Superior temporal gyrus (tissue), 1 donor: ENCODE data around the gene FAM120AOS.

ENCODE experiments used
- DNase-seq: peaks from one replicate; pipeline ENCODE4 v3.0.0-alpha.2; 2016; ENCODE audit errors: extremely low spot score

Gene FAM120AOS

GRCh38 chr9:93453047-93453914 is at the start of gene FAM120AOS:
FAM120AOS (minus strand) TSS chr9:93453581; CDS start chr9:93452709, 872 bp downstream.
- peak; percentile 98 for DNase-seq

DNA sequence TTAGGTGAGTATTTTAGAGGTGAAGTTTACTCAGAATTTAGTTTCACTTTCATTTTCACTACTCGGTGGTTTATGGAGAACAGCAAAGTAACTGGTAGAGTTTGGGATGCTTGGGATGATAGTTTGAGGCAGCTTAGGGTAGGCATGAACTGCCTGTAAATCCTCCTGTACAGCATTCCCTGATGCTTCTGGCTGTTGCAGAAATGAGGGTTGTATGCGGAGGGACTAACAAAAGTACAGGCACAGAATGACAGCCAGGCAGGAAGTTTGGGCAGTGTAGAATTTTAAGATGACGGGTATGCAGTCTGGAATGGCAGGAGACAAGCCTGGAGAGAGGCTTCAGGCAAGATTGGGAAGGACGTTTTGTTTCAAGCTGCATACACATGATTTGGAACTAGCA is 48.0 kb upstream of the FAM120AOS start:
- DNase-seq, result no peak

- DNase-seq, result no peak
Observed at GRCh38 chr9:93500571-93501298, 47.4 kb upstream of the FAM120AOS start.

GRCh38 chr9:93496285-93496684 is 42.9 kb upstream of the FAM120AOS start:
- DNase-seq, result no peak

- no peak for DNase-seq
Observed at GRCh38 chr9:93493949-93494348, 40.6 kb upstream of the FAM120AOS start.

DNA sequence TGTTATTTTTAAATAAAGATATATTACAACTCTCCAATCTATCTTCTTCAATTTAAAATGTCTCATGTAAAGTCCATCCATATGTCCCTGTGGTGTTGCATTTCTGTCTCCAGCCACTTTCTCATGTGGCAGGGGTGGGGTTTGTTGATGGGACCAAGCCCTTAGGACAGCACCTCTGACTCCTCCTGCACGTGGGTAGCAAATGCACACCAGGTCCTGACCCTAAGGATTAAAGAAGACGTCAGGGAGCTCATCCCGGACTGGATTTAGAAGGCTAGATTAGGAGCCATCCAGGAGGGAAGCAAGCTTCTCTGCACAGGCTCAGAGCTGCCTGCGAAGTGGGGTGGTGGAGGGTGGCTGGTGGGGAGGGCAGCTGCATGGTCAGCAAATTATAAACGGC is 38.9 kb upstream of the FAM120AOS start:
- DNase-seq, result no peak

DNA sequence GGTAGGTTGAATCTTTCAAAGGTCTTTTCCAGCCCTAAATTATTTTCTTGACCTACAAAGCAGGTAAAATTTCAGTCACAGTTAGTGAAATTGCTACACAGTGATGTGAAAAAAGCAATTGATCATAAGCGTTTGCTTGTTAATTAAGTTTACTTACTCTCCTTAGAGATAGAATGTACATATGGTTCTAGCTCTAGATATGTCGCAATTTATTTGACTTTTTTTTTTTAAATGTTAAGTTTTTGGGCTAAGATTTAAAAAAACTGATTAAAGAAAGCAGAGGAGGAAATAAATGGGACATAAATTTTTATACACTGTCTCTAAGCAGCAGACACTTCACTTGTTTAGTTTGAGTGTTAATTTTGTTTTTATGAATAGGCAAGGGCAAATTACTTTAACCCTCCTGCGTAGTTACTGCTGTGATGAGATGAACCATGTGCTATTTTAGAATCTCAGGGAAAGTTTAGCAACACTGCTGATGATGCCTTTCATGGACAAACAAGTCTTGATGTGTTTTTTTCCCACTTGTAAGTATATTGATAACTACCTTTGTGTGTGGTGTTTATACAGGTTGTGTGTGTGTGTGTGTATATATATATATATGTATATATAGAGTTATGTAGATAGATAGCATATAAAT is 38.3 kb upstream of the FAM120AOS start:
- DNase-seq, result no peak

GRCh38 chr9:93488244-93488643 is 34.9 kb upstream of the FAM120AOS start:
- peak; percentile 46 for DNase-seq

DNA sequence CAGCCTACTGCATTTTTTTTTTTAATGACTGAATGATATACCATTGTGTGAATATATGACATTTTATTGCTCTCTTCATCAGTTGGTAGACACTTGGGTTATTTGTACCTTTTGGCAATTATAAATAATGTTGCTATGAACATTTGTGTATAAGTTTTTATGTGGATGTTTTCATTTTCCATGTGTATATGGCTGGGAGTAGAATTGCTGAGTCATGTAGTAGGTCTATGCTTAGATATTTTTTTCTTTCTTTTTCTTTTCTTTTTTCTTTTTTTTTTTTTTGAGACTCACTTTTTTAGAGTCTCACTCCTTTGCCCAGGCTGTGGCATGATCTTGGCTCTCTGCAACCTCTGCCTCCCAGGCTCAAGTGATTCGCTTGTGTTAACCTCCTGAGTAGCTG is 32.9 kb upstream of the FAM120AOS start:
- no peak for DNase-seq

DNA sequence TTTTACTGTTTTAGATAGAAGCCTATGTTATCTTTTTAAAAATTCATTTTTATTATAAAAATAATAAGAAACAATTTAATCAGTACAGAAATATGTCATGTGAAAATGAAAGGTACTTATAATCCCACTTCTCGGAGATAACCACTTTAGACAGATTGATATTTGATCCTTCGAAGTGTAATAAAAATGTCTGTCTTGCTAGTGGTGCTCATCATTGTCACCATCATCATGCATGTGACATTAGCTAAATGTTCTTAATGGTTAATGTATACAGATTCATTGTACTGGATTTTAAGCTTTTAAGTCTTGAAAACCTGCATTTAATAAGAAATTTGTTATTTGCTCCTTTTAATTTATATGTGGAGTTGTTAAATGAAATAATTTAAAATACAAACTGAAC is 30.1 kb upstream of the FAM120AOS start:
- DNase-seq, result no peak

- no peak for DNase-seq
Observed at GRCh38 chr9:93480728-93481324, 27.4 kb upstream of the FAM120AOS start.

GRCh38 chr9:93480262-93480661 is 26.9 kb upstream of the FAM120AOS start:
- no peak for DNase-seq

GRCh38 chr9:93479726-93480125 is 26.3 kb upstream of the FAM120AOS start:
- DNase-seq, result no peak

DNA sequence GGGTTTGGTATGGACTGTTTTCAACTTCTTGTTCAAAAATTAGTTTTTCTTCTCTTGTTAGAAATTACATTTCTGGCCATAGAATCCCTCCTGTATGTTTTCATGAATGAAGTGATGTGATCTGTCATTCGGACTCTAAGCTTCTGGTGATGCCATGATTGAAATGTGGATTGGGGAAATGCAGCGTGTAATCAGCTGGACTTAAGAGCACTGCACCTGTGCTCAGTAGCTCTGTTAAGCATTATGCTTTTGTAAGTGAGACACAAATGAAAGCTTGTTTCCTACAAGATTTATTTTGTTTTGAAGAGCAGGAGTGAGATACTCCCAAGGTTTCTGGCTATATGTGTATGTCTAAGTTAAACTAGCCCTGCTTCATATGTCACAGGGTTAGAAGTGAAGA is 24.0 kb upstream of the FAM120AOS start:
- no peak for DNase-seq

GRCh38 chr9:93476924-93477323 is 23.5 kb upstream of the FAM120AOS start:
- no peak for DNase-seq

- DNase-seq, result no peak
Observed at GRCh38 chr9:93475856-93476255, 22.5 kb upstream of the FAM120AOS start.

GRCh38 chr9:93475108-93475507 is 21.7 kb upstream of the FAM120AOS start:
- DNase-seq, result no peak

DNA sequence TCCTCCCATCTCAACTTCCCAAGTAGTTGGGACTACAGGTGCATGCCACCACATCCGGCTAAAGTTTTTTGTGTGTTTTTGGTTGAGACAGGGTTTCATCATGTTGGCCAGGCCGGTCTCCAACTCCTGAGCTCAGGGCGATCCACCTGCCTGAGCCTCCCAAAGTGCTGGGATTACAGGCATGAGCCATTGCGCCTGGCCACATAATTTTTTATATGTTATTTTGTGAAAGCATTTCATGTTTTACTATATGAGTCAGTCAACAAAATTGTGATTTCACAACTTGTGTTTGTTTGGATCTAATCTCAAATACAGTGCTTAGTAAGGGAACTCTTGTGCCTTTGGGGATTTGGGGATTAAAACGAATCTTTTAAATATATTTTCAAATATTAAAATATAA is 20.0 kb upstream of the FAM120AOS start:
- DNase-seq, result no peak

- no peak for DNase-seq
Observed at GRCh38 chr9:93471124-93471523, 17.7 kb upstream of the FAM120AOS start.

GRCh38 chr9:93470391-93470790 is 17.0 kb upstream of the FAM120AOS start:
- DNase-seq, result no peak

- DNase-seq, result peak; percentile 39
Observed at GRCh38 chr9:93468763-93469456, 15.5 kb upstream of the FAM120AOS start.

- no peak for DNase-seq
Observed at GRCh38 chr9:93467462-93467861, 14.1 kb upstream of the FAM120AOS start.
